BLaER1 treated with 17β-estradiol and CSF1 and Interleukin-3, amounts not matched to agents 10 nM and 100 nM (cell line): ENCODE results near the gene EML2.

Source experiments
- H3K27ac ChIP-seq, 11 experiments: shearing (Covaris generic); formaldehyde crosslinking; 2 replicates each; pipeline ENCODE4 v1.8.1; 2022
- H3K27me3 ChIP-seq, 11 experiments: shearing (Covaris generic); formaldehyde crosslinking; 2 replicates each; pipeline ENCODE4 v1.8.1; 2022
- H3K36me3 ChIP-seq, 11 experiments: shearing (Covaris generic); formaldehyde crosslinking; 2 replicates each; pipeline ENCODE4 v1.8.1; 2022
- H3K4me1 ChIP-seq, 10 experiments: shearing (Covaris generic); formaldehyde crosslinking; 2 replicates each; pipeline ENCODE4 v1.8.1; 2022
- H3K4me2 ChIP-seq, 11 experiments: shearing (Covaris generic); formaldehyde crosslinking; 2 replicates each; pipeline ENCODE4 v1.8.1; 2022
- H3K4me3 ChIP-seq, 10 experiments: shearing (Covaris generic); formaldehyde crosslinking; 2 replicates each; pipeline ENCODE4 v1.8.1; 2022
- H3K9ac ChIP-seq, 11 experiments: shearing (Covaris generic); formaldehyde crosslinking; 2 replicates each; pipeline ENCODE4 v1.8.1; 2022
- H3K9me3 ChIP-seq, 11 experiments: shearing (Covaris generic); formaldehyde crosslinking; replicated peaks in 1 of 11; 2 replicates each; pipeline ENCODE4 v1.8.1; 2022
- H4K20me1 ChIP-seq, 11 experiments: shearing (Covaris generic); formaldehyde crosslinking; 2 replicates each; pipeline ENCODE4 v1.8.1; 2022
- Cebpa-rat ChIP-seq, 11 experiments: shearing (Covaris generic); IDR thresholded peaks; 2 replicates each; pipeline ENCODE4 v1.8.1; 2022

EML2 gene

GRCh38 chr19:45676851-45677263 is 37.7 kb upstream of the EML2 start:
- Histone ChIP-seq H3K27ac (no peak overlapping the region), H4K20me1 (peaks cover 0 to 18% (median 2%) of the 10 kb centered on the region in 11 experiments; a peak in 9 of 22 replicates), H3K4me2 (peak overlapping the region in 7 of 11 experiments; percentile 4 to 38 (median 15); a peak in 7 of 22 replicates), H3K4me1 (peaks cover 10 to 27% (median 16%) of the 10 kb centered on the region in 10 experiments), H3K27me3 (peaks cover 52 to 82% (median 75%) of the 10 kb centered on the region in 11 experiments), H3K9me3 (no peaks in the 10 kb centered on the region), H3K36me3 (no peaks in the 10 kb centered on the region), H3K4me3 (no peak overlapping the region), H3K9ac (no peak overlapping the region)
- TF ChIP-seq Cebpa-rat (IDR thresholded peaks at IDR 0.05): no peak

- Histone ChIP-seq H3K36me3 (no peaks in the 10 kb centered on the region), H4K20me1 (peaks cover 0 to 14% (median 0%) of the 10 kb centered on the region in 11 experiments; a peak in 4 of 22 replicates), H3K27ac (no peak overlapping the region), H3K4me2 (no peak overlapping the region), H3K4me3 (no peak overlapping the region), H3K9ac (no peak overlapping the region), H3K4me1 (peaks cover 0 to 18% (median 9%) of the 10 kb centered on the region in 10 experiments; a peak in 11 of 20 replicates), H3K9me3 (peaks cover 0 to 7% (median 0%) of the 10 kb centered on the region in 11 experiments; a peak in 2 of 22 replicates), H3K27me3 (peaks cover 65 to 99% (median 94%) of the 10 kb centered on the region in 11 experiments)
- TF ChIP-seq Cebpa-rat (IDR thresholded peaks at IDR 0.05): no peak
These were observed 35.7 kb upstream of the EML2 start for GRCh38 chr19:45674946-45675345.

GRCh38 chr19:45670670-45671453 is 31.7 kb upstream of the EML2 start:
- H3K27me3 ChIP-seq: peaks cover 49 to 91% (median 85%) of the 10 kb centered on the region in 11 experiments
- no peaks in the 10 kb centered on the region for H3K36me3 ChIP-seq
- H3K4me3 ChIP-seq: no peak overlapping the region
- no peak overlapping the region for H3K9ac ChIP-seq
- peak overlapping the region in 6 of 11 experiments; percentile 9 to 46 (median 26); a peak in 8 of 22 replicates for H3K4me2 ChIP-seq
- TF ChIP-seq Cebpa-rat (IDR thresholded peaks at IDR 0.05): no peak
- peaks cover 0 to 7% (median 0%) of the 10 kb centered on the region in 11 experiments; a peak in 2 of 22 replicates for H3K9me3 ChIP-seq
- H3K27ac ChIP-seq: no peak overlapping the region
- peaks cover 10 to 31% (median 24%) of the 10 kb centered on the region in 10 experiments for H3K4me1 ChIP-seq
- H4K20me1 ChIP-seq: peaks cover 0 to 12% (median 0%) of the 10 kb centered on the region in 11 experiments; a peak in 5 of 22 replicates

GRCh38 chr19:45668342-45668871 is 29.2 kb upstream of the EML2 start:
- no peaks in the 10 kb centered on the region for H3K36me3 ChIP-seq
- H3K4me3 ChIP-seq: peak overlapping the region; percentile 49 to 71 (median 55)
- H4K20me1 ChIP-seq: peaks cover 0 to 12% (median 0%) of the 10 kb centered on the region in 11 experiments; a peak in 5 of 22 replicates
- peak overlapping the region in 2 of 11 experiments; percentile 6 to 28; a peak in 2 of 22 replicates for H3K27ac ChIP-seq
- peaks cover 34 to 68% (median 60%) of the 10 kb centered on the region in 11 experiments for H3K27me3 ChIP-seq
- H3K9me3 ChIP-seq: peaks cover 0 to 7% (median 0%) of the 10 kb centered on the region in 11 experiments; a peak in 2 of 22 replicates
- H3K9ac ChIP-seq: peak overlapping the region; percentile 29 to 67 (median 53); a peak in 19 of 22 replicates
- TF ChIP-seq Cebpa-rat (IDR thresholded peaks at IDR 0.05): no peak
- peaks cover 24 to 43% (median 36%) of the 10 kb centered on the region in 10 experiments for H3K4me1 ChIP-seq
- H3K4me2 ChIP-seq: peak overlapping the region; percentile 83 to 100 (median 91)

GRCh38 chr19:45667620-45668341 is 28.6 kb upstream of the EML2 start, which contains the start of gene GIPR:
Gene GIPR, plus strand, starts transcription at chr19:45668221. Its CDS starts 1,300 bp downstream, at chr19:45669521.
- peak within 1 kb of the TSS; percentile 49 to 71 (median 55) for H3K4me3 ChIP-seq
- peaks cover 34 to 64% (median 58%) of the 10 kb centered on the region in 11 experiments for H3K27me3 ChIP-seq
- peaks cover 0 to 7% (median 0%) of the 10 kb centered on the region in 11 experiments; a peak in 2 of 22 replicates for H3K9me3 ChIP-seq
- no peak for TF ChIP-seq Cebpa-rat (IDR thresholded peaks at IDR 0.05)
- H3K9ac ChIP-seq: peak within 1 kb of the TSS; percentile 29 to 67 (median 53); a peak in 19 of 22 replicates
- no peaks in the 10 kb centered on the region for H3K36me3 ChIP-seq
- H3K4me1 ChIP-seq: peaks cover 25 to 43% (median 36%) of the 10 kb centered on the region in 10 experiments
- H3K4me2 ChIP-seq: peak within 1 kb of the TSS; percentile 83 to 100 (median 91)
- H4K20me1 ChIP-seq: peaks cover 0 to 12% (median 0%) of the 10 kb centered on the region in 11 experiments; a peak in 5 of 22 replicates
- peak within 1 kb of the TSS in 2 of 11 experiments; percentile 6 to 28; a peak in 2 of 22 replicates for H3K27ac ChIP-seq

- no peak overlapping the region for H3K4me3 ChIP-seq
- TF ChIP-seq Cebpa-rat (IDR thresholded peaks at IDR 0.05): no peak
- no peaks in the 10 kb centered on the region for H3K36me3 ChIP-seq
- H3K27ac ChIP-seq: no peak overlapping the region; a peak in 1 of 22 replicates
- H3K27me3 ChIP-seq: peaks cover 17 to 33% (median 26%) of the 10 kb centered on the region in 11 experiments
- peaks cover 0 to 8% (median 0%) of the 10 kb centered on the region in 11 experiments; a peak in 3 of 22 replicates for H4K20me1 ChIP-seq
- peak overlapping the region in 1 of 11 experiments; percentile 31; a peak in 1 of 22 replicates for H3K9ac ChIP-seq
- peak overlapping the region; percentile 48 to 81 (median 59); a peak in 20 of 22 replicates for H3K4me2 ChIP-seq
- H3K9me3 ChIP-seq: no peaks in the 10 kb centered on the region
- H3K4me1 ChIP-seq: peaks cover 25 to 39% (median 33%) of the 10 kb centered on the region in 10 experiments
These were observed 25.4 kb upstream of the EML2 start for GRCh38 chr19:45664575-45664974.

- Histone ChIP-seq H3K27ac (peak overlapping the region in 5 of 11 experiments; percentile 17 to 50 (median 42); a peak in 6 of 22 replicates), H3K4me1 (peaks cover 20 to 32% (median 26%) of the 10 kb centered on the region in 10 experiments), H3K4me3 (no peak overlapping the region), H4K20me1 (peaks cover 0 to 8% (median 0%) of the 10 kb centered on the region in 11 experiments; a peak in 2 of 22 replicates), H3K9ac (peak overlapping the region in 2 of 11 experiments; percentile 29 to 31; a peak in 2 of 22 replicates), H3K4me2 (peak overlapping the region; percentile 48 to 81 (median 59)), H3K36me3 (no peaks in the 10 kb centered on the region), H3K27me3 (peaks cover 9 to 25% (median 18%) of the 10 kb centered on the region in 11 experiments), H3K9me3 (no peaks in the 10 kb centered on the region)
- TF ChIP-seq Cebpa-rat (IDR thresholded peaks at IDR 0.05): no peak
These were observed 24.6 kb upstream of the EML2 start for GRCh38 chr19:45663800-45664199.

GRCh38 chr19:45660636-45661035 is 21.4 kb upstream of the EML2 start:
- Histone ChIP-seq H3K9ac (no peak overlapping the region), H3K27ac (no peak overlapping the region), H3K36me3 (no peaks in the 10 kb centered on the region), H3K9me3 (no peaks in the 10 kb centered on the region), H3K4me1 (peaks cover 9 to 15% (median 12%) of the 10 kb centered on the region in 10 experiments), H3K4me3 (no peak overlapping the region), H3K27me3 (no peaks in the 10 kb centered on the region), H3K4me2 (no peak overlapping the region), H4K20me1 (peaks cover 0 to 8% (median 0%) of the 10 kb centered on the region in 11 experiments; a peak in 1 of 22 replicates)
- no peak for TF ChIP-seq Cebpa-rat (IDR thresholded peaks at IDR 0.05)
